Astrocyte (in vitro differentiated cells and primary cell): ENCODE results near the gene ZDHHC14. TPM values are rescaled to one million over a fixed set of nuclear protein-coding genes. Genes with fewer than 3 reads are reported as not detected.

ENCODE experiments used
- DNase-seq: peaks from one replicate; pipeline ENCODE4 v3.0.0-alpha.2; 2010; ENCODE audit warnings: low read depth
- FAIRE-seq: peaks from 2 replicates; lab custom pipeline; 2011; peaks lifted over from hg19 to GRCh38; lab: Jason Lieb, UNC
- H2AFZ ChIP-seq: 2 replicates; pipeline ENCODE4 v1.6.0; 2012; ENCODE audit warnings: low read depth, low read length, inconsistent platforms
- H3K27ac ChIP-seq: 2 replicates; pipeline ENCODE4 v1.5.1; 2011; ENCODE audit warnings: low read depth, low read length, inconsistent platforms
- H3K27me3 ChIP-seq: 2 replicates; pipeline ENCODE4 v1.6.0; 2011; ENCODE audit warnings: low read length, inconsistent platforms; ENCODE audit not compliant: insufficient read depth
- H3K36me3 ChIP-seq: 2 replicates; pipeline ENCODE4 v1.5.1; 2011; ENCODE audit warnings: low read length, inconsistent platforms; ENCODE audit not compliant: insufficient read depth
- H3K4me1 ChIP-seq: 2 replicates; pipeline ENCODE4 v1.5.1; 2011; ENCODE audit warnings: low read length, inconsistent platforms; ENCODE audit not compliant: insufficient read depth
- H3K4me2 ChIP-seq: 2 replicates; pipeline ENCODE4 v1.6.0; 2012; ENCODE audit warnings: low read length, inconsistent platforms
- H3K4me3 ChIP-seq: 2 replicates; pipeline ENCODE4 v1.5.1; 2011; ENCODE audit warnings: low read depth, mild to moderate bottlenecking, low read length, inconsistent platforms; ENCODE audit not compliant: insufficient read depth
- H3K79me2 ChIP-seq: 2 replicates; pipeline ENCODE4 v1.6.0; 2012; ENCODE audit warnings: mild to moderate bottlenecking, low read length, inconsistent platforms; ENCODE audit not compliant: insufficient read depth
- H3K9ac ChIP-seq: 2 replicates; pipeline ENCODE4 v1.6.0; 2012; ENCODE audit warnings: mild to moderate bottlenecking, low read length, inconsistent platforms
- H3K9me3 ChIP-seq: 2 replicates; pipeline ENCODE4 v1.5.1; 2012; ENCODE audit warnings: low read depth, mild to moderate bottlenecking, low read length, inconsistent platforms; ENCODE audit not compliant: insufficient read depth
- H4K20me1 ChIP-seq: 2 replicates; pipeline ENCODE4 v1.6.0; 2012; ENCODE audit warnings: low read length, inconsistent platforms; ENCODE audit not compliant: insufficient read depth
- H3K27ac Mint-ChIP-seq: one replicate; pipeline ENCODE4 v1.8.0; 2021; ENCODE audit warnings: mild to moderate bottlenecking, mixed read lengths; ENCODE audit not compliant: unreplicated experiment
- H3K27me3 Mint-ChIP-seq: one replicate; pipeline ENCODE4 v1.8.0; 2021; ENCODE audit warnings: low read depth, mixed read lengths; ENCODE audit not compliant: unreplicated experiment
- H3K36me3 Mint-ChIP-seq: one replicate; pipeline ENCODE4 v1.8.0; 2021; ENCODE audit warnings: low read depth, mixed read lengths; ENCODE audit not compliant: unreplicated experiment
- H3K4me1 Mint-ChIP-seq: one replicate; pipeline ENCODE4 v1.8.0; 2021; ENCODE audit warnings: low read depth, mixed read lengths; ENCODE audit not compliant: unreplicated experiment
- H3K4me3 Mint-ChIP-seq: one replicate; pipeline ENCODE4 v1.8.0; 2021; ENCODE audit warnings: mild to moderate bottlenecking, moderate library complexity, mixed read lengths; ENCODE audit not compliant: unreplicated experiment
- H3K9me3 Mint-ChIP-seq: one replicate; pipeline ENCODE4 v1.8.0; 2021; ENCODE audit warnings: mild to moderate bottlenecking, mixed read lengths; ENCODE audit not compliant: unreplicated experiment
- CTCF ChIP-seq: IDR thresholded peaks from 2 replicates; pipeline ENCODE4 v1.5.1; 2011; ENCODE audit warnings: low read depth, mild to moderate bottlenecking, inconsistent platforms, low read length, moderate library complexity; ENCODE audit not compliant: insufficient read depth
- EZH2 ChIP-seq: IDR thresholded peaks from 2 replicates; pipeline ENCODE4 v1.6.1; 2012; ENCODE audit warnings: mild to moderate bottlenecking, low read length, inconsistent platforms; ENCODE audit not compliant: insufficient read depth
- total RNA-seq: library from RNA; stranded (reverse); gene quantifications from 2 replicates; pipeline ENCODE4 v1.2.1, GENCODE V29; 2021

ZDHHC14 gene
- total RNA-seq, 1 donor from 2014 or later = 7.2 TPM

GRCh38 chr6:157669323-157669722 is 288.3 kb downstream of the ZDHHC14 start:
- Histone ChIP-seq H3K9me3 (no peaks in the 10 kb centered on the region), H3K27ac (no peak overlapping the region), H3K4me2 (peak overlapping the region; percentile 74), H2AFZ (peak overlapping the region; percentile 81), H4K20me1 (no peaks in the 10 kb centered on the region), H3K27me3 (no peaks in the 10 kb centered on the region), H3K79me2 (no peaks in the 10 kb centered on the region), H3K4me3 (no peak overlapping the region), H3K9ac (peak overlapping the region; percentile 23), H3K36me3 (no peaks in the 10 kb centered on the region), H3K4me1 (peaks cover 17% of the 10 kb centered on the region)
- no peak overlapping the region for H3K27ac Mint-ChIP-seq
- no peak overlapping the region for H3K4me3 Mint-ChIP-seq
- H3K27me3 Mint-ChIP-seq = peaks cover 14% of the 10 kb centered on the region
- FAIRE-seq = no peak
- no peak for TF ChIP-seq EZH2
- no peak for TF ChIP-seq CTCF
- H3K4me1 Mint-ChIP-seq = no peaks in the 10 kb centered on the region
- no peak for DNase-seq
- H3K36me3 Mint-ChIP-seq = peaks cover 6% of the 10 kb centered on the region
- no peaks in the 10 kb centered on the region for H3K9me3 Mint-ChIP-seq

GRCh38 chr6:157669747-157670216 is 288.8 kb downstream of the ZDHHC14 start:
- H3K4me1 ChIP-seq = peaks cover 17% of the 10 kb centered on the region
- peak; percentile 66 for DNase-seq
- H3K4me3 Mint-ChIP-seq = no peak overlapping the region
- peak overlapping the region; percentile 81 for H2AFZ ChIP-seq
- H3K4me3 ChIP-seq = no peak overlapping the region
- H3K4me2 ChIP-seq = peak overlapping the region; percentile 74
- no peak for TF ChIP-seq EZH2
- no peak for TF ChIP-seq CTCF
- peaks cover 4% of the 10 kb centered on the region for H3K36me3 Mint-ChIP-seq
- no peaks in the 10 kb centered on the region for H3K4me1 Mint-ChIP-seq
- H4K20me1 ChIP-seq = no peaks in the 10 kb centered on the region
- no peak overlapping the region for H3K27ac Mint-ChIP-seq
- H3K27me3 ChIP-seq = no peaks in the 10 kb centered on the region
- no peaks in the 10 kb centered on the region for H3K9me3 Mint-ChIP-seq
- H3K36me3 ChIP-seq = no peaks in the 10 kb centered on the region
- H3K9me3 ChIP-seq = no peaks in the 10 kb centered on the region
- peak overlapping the region; percentile 23 for H3K9ac ChIP-seq
- FAIRE-seq = no peak
- H3K27ac ChIP-seq = no peak overlapping the region
- peaks cover 11% of the 10 kb centered on the region for H3K27me3 Mint-ChIP-seq
- no peaks in the 10 kb centered on the region for H3K79me2 ChIP-seq

- Histone ChIP-seq H3K27ac (no peak overlapping the region), H3K9ac (no peak overlapping the region)
- H3K4me1 Mint-ChIP-seq = peaks cover 3% of the 10 kb centered on the region
These were observed 289.6 kb downstream of the ZDHHC14 start for GRCh38 chr6:157670466-157671186.

More at GRCh38 chr6:157670466-157671186, 289.6 kb downstream of the ZDHHC14 start:
- H3K79me2 ChIP-seq = no peaks in the 10 kb centered on the region
- no peaks in the 10 kb centered on the region for H3K27me3 ChIP-seq
- no peak overlapping the region for H2AFZ ChIP-seq
- no peak overlapping the region for H3K27ac Mint-ChIP-seq
- H3K36me3 Mint-ChIP-seq = peaks cover 4% of the 10 kb centered on the region
- H3K27me3 Mint-ChIP-seq = peaks cover 11% of the 10 kb centered on the region
- H4K20me1 ChIP-seq = no peaks in the 10 kb centered on the region
- TF ChIP-seq CTCF = no peak
- TF ChIP-seq EZH2 = no peak
- FAIRE-seq (no peak), DNase-seq (no peak)
- H3K4me1 ChIP-seq = peaks cover 17% of the 10 kb centered on the region
- H3K9me3 Mint-ChIP-seq = no peaks in the 10 kb centered on the region
- H3K4me2 ChIP-seq = no peak overlapping the region
- no peak overlapping the region for H3K4me3 Mint-ChIP-seq
- H3K36me3 ChIP-seq = no peaks in the 10 kb centered on the region
- H3K9me3 ChIP-seq = no peaks in the 10 kb centered on the region
- no peak overlapping the region for H3K4me3 ChIP-seq
